Mammary epithelial cell (primary cell): ENCODE data around the gene FIBCD1.

Source experiments
- CTCF ChIP-seq, 2 donors: IDR thresholded peaks in 1 of 2; conservative IDR thresholded peaks in 1 of 2; 2 replicates each; pipeline ENCODE4 v1.5.1; 2011 to 2012; ENCODE audit warnings: inconsistent platforms in 2 of 2, low read length in 2 of 2, mild to moderate bottlenecking in 2 of 2, control low read depth in 1 of 2, low read depth in 1 of 2; ENCODE audit not compliant: insufficient read depth in 1 of 2; ENCODE audit errors: extremely low read depth in 1 of 2
- EZH2 ChIP-seq: IDR thresholded peaks from 2 replicates; pipeline ENCODE4 v1.6.1; 2012; ENCODE audit warnings: low read length, inconsistent platforms, borderline replicate concordance

- no peak for TF ChIP-seq CTCF (conservative IDR thresholded peaks at IDR 0.05 in 1 of 2, IDR thresholded peaks at IDR 0.05 in 1 of 2; ENCODE audit: extremely low read depth in 1 of 2, insufficient read depth in 1 of 2, low read depth in 1 of 2, low read length in 2 of 2)
- TF ChIP-seq EZH2 = no peak
Observed at GRCh38 chr9:130945173-130945572, 6.1 kb upstream of the FIBCD1 start.
